Rectal smooth muscle tissue (tissue), 1 donor: ENCODE measurements around the gene CLCN6.
"Not testable (repeated sequence)": the region's sequence is repeated elsewhere in the genome, so short reads cannot be mapped to it uniquely, and the experiment has no call there.

Source experiments
- H3K27ac ChIP-seq: one replicate; pipeline ENCODE4 v1.7.0; 2013; ENCODE audit warnings: low read depth, low read length, inconsistent platforms
- H3K27me3 ChIP-seq: one replicate; pipeline ENCODE4 v1.7.0; 2013; ENCODE audit warnings: low read length; ENCODE audit not compliant: control insufficient read depth, insufficient read depth
- H3K36me3 ChIP-seq: one replicate; pipeline ENCODE4 v1.7.0; 2013; ENCODE audit warnings: low read length; ENCODE audit not compliant: control insufficient read depth, insufficient read depth
- H3K4me1 ChIP-seq: one replicate; pipeline ENCODE4 v1.7.0; 2013; ENCODE audit warnings: low read length; ENCODE audit not compliant: control insufficient read depth, insufficient read depth
- H3K4me3 ChIP-seq: one replicate; pipeline ENCODE4 v1.7.0; 2013; ENCODE audit warnings: low read length
- H3K9ac ChIP-seq: one replicate; pipeline ENCODE4 v1.7.0; 2013; ENCODE audit warnings: low read length

Gene CLCN6

GRCh38 chr1:11802973-11803885, 2.8 kb upstream of the CLCN6 start:
- H3K27ac ChIP-seq = peak overlapping the region; percentile 95
- peaks cover 23% of the 10 kb centered on the region for H3K4me1 ChIP-seq

GRCh38 chr1:11803924-11804665, 1.9 kb upstream of the CLCN6 start:
- peaks cover 19% of the 10 kb centered on the region for H3K36me3 ChIP-seq
- H3K4me3 ChIP-seq = peak overlapping the region; percentile 94
- H3K27ac ChIP-seq = peak overlapping the region; percentile 95
- H3K4me1 ChIP-seq = peaks cover 23% of the 10 kb centered on the region
- H3K9ac ChIP-seq, H3K27me3 ChIP-seq: not testable (repeated sequence)

More at GRCh38 chr1:11802973-11803885, 2.8 kb upstream of the CLCN6 start:
- Histone ChIP-seq H3K4me3 (peak overlapping the region; percentile 71), H3K36me3 (peaks cover 20% of the 10 kb centered on the region), H3K9ac (peak overlapping the region; percentile 35), H3K27me3 (no peaks in the 10 kb centered on the region)

GRCh38 chr1:11804666-11805421, 1.1 kb upstream of the CLCN6 start:
- peaks cover 16% of the 10 kb centered on the region for H3K36me3 ChIP-seq
- H3K4me1 ChIP-seq = peaks cover 23% of the 10 kb centered on the region
- peak overlapping the region; percentile 94 for H3K4me3 ChIP-seq
- peak overlapping the region; percentile 94 for H3K9ac ChIP-seq
- no peaks in the 10 kb centered on the region for H3K27me3 ChIP-seq
- H3K27ac ChIP-seq = peak overlapping the region; percentile 95

- Histone ChIP-seq H3K4me1 (peaks cover 23% of the 10 kb centered on the region), H3K9ac (no peak overlapping the region)
Observed at GRCh38 chr1:11806307-11806936, 431 bp downstream of the CLCN6 start.

GRCh38 chr1:11807133-11807532, 1.1 kb downstream of the CLCN6 start:
- H3K36me3 ChIP-seq = peaks cover 5% of the 10 kb centered on the region
- H3K27ac ChIP-seq = peak overlapping the region; percentile 95
- H3K4me3 ChIP-seq = peak overlapping the region; percentile 91
- peaks cover 23% of the 10 kb centered on the region for H3K4me1 ChIP-seq
- H3K27me3 ChIP-seq = no peaks in the 10 kb centered on the region
- H3K9ac ChIP-seq = no peak overlapping the region

More at GRCh38 chr1:11806307-11806936, 431 bp downstream of the CLCN6 start:
- peak overlapping the region; percentile 95 for H3K27ac ChIP-seq
- no peaks in the 10 kb centered on the region for H3K27me3 ChIP-seq
- H3K4me3 ChIP-seq = peak overlapping the region; percentile 91
- H3K36me3 ChIP-seq = peaks cover 2% of the 10 kb centered on the region

- Histone ChIP-seq H3K4me3 (no peak overlapping the region), H3K27ac (no peak overlapping the region), H3K36me3 (peaks cover 22% of the 10 kb centered on the region), H3K9ac (no peak overlapping the region), H3K27me3 (no peaks in the 10 kb centered on the region), H3K4me1 (no peaks in the 10 kb centered on the region)
Observed at GRCh38 chr1:11813021-11813420, 7.0 kb downstream of the CLCN6 start.

- H3K27ac ChIP-seq = no peak overlapping the region
- no peak overlapping the region for H3K4me3 ChIP-seq
- H3K4me1 ChIP-seq = no peaks in the 10 kb centered on the region
- H3K36me3 ChIP-seq = peaks cover 28% of the 10 kb centered on the region
- no peak overlapping the region for H3K9ac ChIP-seq
- no peaks in the 10 kb centered on the region for H3K27me3 ChIP-seq
Observed at GRCh38 chr1:11817192-11817591, 11.2 kb downstream of the CLCN6 start.

- no peak overlapping the region for H3K27ac ChIP-seq
- no peak overlapping the region for H3K9ac ChIP-seq
- H3K4me1 ChIP-seq = no peaks in the 10 kb centered on the region
- H3K4me3 ChIP-seq = no peak overlapping the region
- H3K36me3 ChIP-seq = peaks cover 32% of the 10 kb centered on the region
- no peaks in the 10 kb centered on the region for H3K27me3 ChIP-seq
Observed at GRCh38 chr1:11822091-11822490, 16.1 kb downstream of the CLCN6 start.

GRCh38 chr1:11823366-11824137, 17.6 kb downstream of the CLCN6 start:
- Histone ChIP-seq H3K27me3 (no peaks in the 10 kb centered on the region), H3K4me3 (no peak overlapping the region), H3K9ac (no peak overlapping the region), H3K27ac (no peak overlapping the region), H3K4me1 (no peaks in the 10 kb centered on the region), H3K36me3 (peaks cover 39% of the 10 kb centered on the region)

GRCh38 chr1:11825131-11825530, 19.1 kb downstream of the CLCN6 start:
- H3K9ac ChIP-seq = no peak overlapping the region
- peaks cover 43% of the 10 kb centered on the region for H3K36me3 ChIP-seq
- no peaks in the 10 kb centered on the region for H3K27me3 ChIP-seq
- H3K27ac ChIP-seq = no peak overlapping the region
- H3K4me3 ChIP-seq = no peak overlapping the region
- H3K4me1 ChIP-seq = no peaks in the 10 kb centered on the region

- no peak overlapping the region for H3K27ac ChIP-seq
- H3K4me3 ChIP-seq = no peak overlapping the region
- no peak overlapping the region for H3K9ac ChIP-seq
- no peaks in the 10 kb centered on the region for H3K4me1 ChIP-seq
- peaks cover 41% of the 10 kb centered on the region for H3K36me3 ChIP-seq
- no peaks in the 10 kb centered on the region for H3K27me3 ChIP-seq
Observed at GRCh38 chr1:11826946-11827345, 21.0 kb downstream of the CLCN6 start.
